CD8-positive, alpha-beta memory T cell (primary cell): ENCODE measurements around the gene ZBTB26. TPM values are rescaled to one million over a fixed set of nuclear protein-coding genes. Genes with fewer than 3 reads are reported as not detected.
A peak's percentile ranks its signal among the peaks of the same experiment; 100 is the strongest.

Experiments
- CTCF ChIA-PET: fragments of 350-600 bp; sonication (Branson Sonifier 250); formaldehyde crosslinking; loops from one replicate; lab custom pipeline; 2021; ENCODE audit warnings: antibody characterized with exemption; lab: Charles Lee
- POLR2A ChIA-PET: fragments of 350-600 bp; sonication (Branson Sonifier 250); formaldehyde crosslinking; loops from one replicate; lab custom pipeline; 2021; ENCODE audit warnings: antibody characterized with exemption; lab: Charles Lee
- DNase-seq, 5 donors: peaks; one replicate each; pipeline versions ENCODE4 v3.0.0 to v3.0.0-alpha.2; 2020 to 2022; ENCODE audit warnings: mixed read lengths in 1 of 5
- H3K27ac ChIP-seq: one replicate; pipeline ENCODE4 v1.7.0; 2013; ENCODE audit warnings: low read depth, mild to moderate bottlenecking, low read length, moderate library complexity
- H3K27me3 ChIP-seq: 2 replicates; pipeline ENCODE4 v1.7.0; 2013; ENCODE audit warnings: low read length, mild to moderate bottlenecking; ENCODE audit not compliant: insufficient read depth, poor library complexity, severe bottlenecking
- H3K36me3 ChIP-seq: 2 replicates; pipeline ENCODE4 v1.7.0; 2013; ENCODE audit warnings: mild to moderate bottlenecking, low read length, moderate library complexity; ENCODE audit not compliant: insufficient read depth
- H3K4me1 ChIP-seq: 2 replicates; pipeline ENCODE4 v1.7.0; 2013; ENCODE audit warnings: mild to moderate bottlenecking, low read length, moderate library complexity; ENCODE audit not compliant: insufficient read depth
- H3K4me3 ChIP-seq: 2 replicates; pipeline ENCODE4 v1.7.0; 2013; ENCODE audit warnings: mild to moderate bottlenecking, low read length
- H3K9me3 ChIP-seq: 2 replicates; pipeline ENCODE4 v1.7.0; 2013; ENCODE audit warnings: mild to moderate bottlenecking, low read length
- H3K27ac Mint-ChIP-seq, 8 donors: one replicate each; pipeline ENCODE4 v1.8.0; 2020 to 2021; ENCODE audit warnings: mixed read lengths in 8 of 8, mild to moderate bottlenecking in 6 of 8, inconsistent platforms in 3 of 8, moderate library complexity in 3 of 8
- H3K27me3 Mint-ChIP-seq, 2 donors: one replicate each; pipeline ENCODE4 v1.8.0; 2020 to 2021; ENCODE audit warnings: mixed read lengths in 2 of 2, mild to moderate bottlenecking in 1 of 2, moderate library complexity in 1 of 2
- H3K36me3 Mint-ChIP-seq, 3 donors: one replicate each; pipeline ENCODE4 v1.8.0; 2020 to 2021; ENCODE audit warnings: mixed read lengths in 3 of 3, inconsistent platforms in 1 of 3, mild to moderate bottlenecking in 1 of 3
- H3K4me1 Mint-ChIP-seq, 3 donors: one replicate each; pipeline ENCODE4 v1.8.0; 2020 to 2021; ENCODE audit warnings: mixed read lengths in 3 of 3, inconsistent platforms in 1 of 3, mild to moderate bottlenecking in 1 of 3
- H3K4me3 Mint-ChIP-seq, 7 donors: one replicate each; pipeline ENCODE4 v1.8.0; 2020 to 2021; ENCODE audit warnings: mixed read lengths in 7 of 7, mild to moderate bottlenecking in 6 of 7, moderate library complexity in 4 of 7, inconsistent platforms in 2 of 7
- H3K9me3 Mint-ChIP-seq, 5 donors: one replicate each; pipeline ENCODE4 v1.8.0; 2020 to 2022; ENCODE audit warnings: mixed read lengths in 5 of 5, mild to moderate bottlenecking in 3 of 5, moderate library complexity in 2 of 5, inconsistent platforms in 1 of 5
- polyA plus RNA-seq: library from polyadenylated mRNA; unstranded; fragments of 300-500 nt; fragmentation: Illumina TruSeq; gene quantifications from one replicate; pipeline ENCODE4 v1.2.3, GENCODE V29; 2021
- total RNA-seq, 2 experiments: library from RNA; stranded (reverse); gene quantifications; one replicate each; pipeline ENCODE4 v1.2.3, GENCODE V29; 2021

The ZBTB26 gene
- total RNA-seq (1 to 10 TPM; 4.8 to 5.4 TPM), polyA plus RNA-seq (0.49 TPM)

- peak within 1 kb of the TSS in 6 of 8 donors; percentile 88 to 98 (median 96) for H3K27ac Mint-ChIP-seq
- H3K27me3 Mint-ChIP-seq, result no peaks in the 10 kb centered on the region
- no peaks in the 10 kb centered on the region for H3K9me3 Mint-ChIP-seq
- Histone ChIP-seq H3K4me3 (peak within 1 kb of the TSS; percentile 79), H3K4me1 (peaks cover 29% of the 10 kb centered on the region), H3K27me3 (no peaks in the 10 kb centered on the region), H3K9me3 (no peaks in the 10 kb centered on the region), H3K36me3 (no peaks in the 10 kb centered on the region), H3K27ac (peak within 1 kb of the TSS; percentile 78)
- H3K4me3 Mint-ChIP-seq, result no peak within 1 kb of the TSS
- ChIA-PET CTCF (interaction anchor here (1.1 to 1.5 kb wide), 3 partner anchors 16 to 64 kb away, joined by 3 to 8 read pairs (median 4); partner anchors contain the start of gene ZBTB6), POLR2A (interaction anchor here (1.2 to 3.6 kb wide), 4 partner anchors 9 to 27 kb away, joined by 4 to 29 read pairs (median 16); partner anchors contain the start of genes RABGAP1, RC3H2 and ZBTB6)
- peak; percentile 85 to 92 (median 88) for DNase-seq
- H3K4me1 Mint-ChIP-seq, result peaks cover 23 to 35% (median 28%) of the 10 kb centered on the region in 3 donors
- H3K36me3 Mint-ChIP-seq, result peaks cover 0 to 13% (median 0%) of the 10 kb centered on the region in 3 donors
Observed at GRCh38 chr9:122931226-122932121, at the start of gene ZBTB26. Gene ZBTB26 (minus strand): TSS chr9:122931512. CDS start chr9:122919934, 11,578 bp downstream.

GRCh38 chr9:122978601-122979000 is 47.3 kb upstream of the ZBTB26 start:
- CTCF ChIA-PET, result no interaction called here
- Histone ChIP-seq H3K4me1 (no peaks in the 10 kb centered on the region), H3K27ac (no peak overlapping the region), H3K36me3 (no peaks in the 10 kb centered on the region), H3K27me3 (no peaks in the 10 kb centered on the region), H3K4me3 (no peak overlapping the region), H3K9me3 (no peaks in the 10 kb centered on the region)
- Mint-ChIP-seq H3K9me3 (no peaks in the 10 kb centered on the region), H3K27ac (no peak overlapping the region), H3K4me1 (peaks cover 0 to 10% (median 0%) of the 10 kb centered on the region in 3 donors), H3K36me3 (peaks cover 0 to 16% (median 7%) of the 10 kb centered on the region in 3 donors), H3K4me3 (no peak overlapping the region), H3K27me3 (no peaks in the 10 kb centered on the region)
- POLR2A ChIA-PET, result no interaction called here
- no peak for DNase-seq

- ChIA-PET CTCF (no interaction called here), POLR2A (no interaction called here)
- Mint-ChIP-seq H3K36me3 (peaks cover 0 to 30% (median 15%) of the 10 kb centered on the region in 3 donors), H3K27ac (no peak overlapping the region), H3K4me3 (no peak overlapping the region), H3K27me3 (no peaks in the 10 kb centered on the region), H3K9me3 (no peaks in the 10 kb centered on the region), H3K4me1 (peaks cover 0 to 6% (median 2%) of the 10 kb centered on the region in 3 donors)
- H3K9me3 ChIP-seq, result no peaks in the 10 kb centered on the region
- no peaks in the 10 kb centered on the region for H3K27me3 ChIP-seq
- no peak for DNase-seq
- no peak overlapping the region for H3K4me3 ChIP-seq
- no peak overlapping the region for H3K27ac ChIP-seq
- H3K36me3 ChIP-seq, result no peaks in the 10 kb centered on the region
- H3K4me1 ChIP-seq, result no peaks in the 10 kb centered on the region
Observed at GRCh38 chr9:122975196-122975595, 43.9 kb upstream of the ZBTB26 start.

- H3K9me3 ChIP-seq, result no peaks in the 10 kb centered on the region
- H3K4me1 ChIP-seq, result no peaks in the 10 kb centered on the region
- peaks cover 0 to 4% (median 0%) of the 10 kb centered on the region in 5 donors for H3K9me3 Mint-ChIP-seq
- no peaks in the 10 kb centered on the region for H3K27me3 ChIP-seq
- no peak for DNase-seq
- H3K27me3 Mint-ChIP-seq, result no peaks in the 10 kb centered on the region
- peaks cover 9% of the 10 kb centered on the region for H3K36me3 ChIP-seq
- peaks cover 0 to 4% (median 3%) of the 10 kb centered on the region in 3 donors for H3K4me1 Mint-ChIP-seq
- no peak overlapping the region for H3K4me3 ChIP-seq
- no peak overlapping the region for H3K27ac Mint-ChIP-seq
- H3K27ac ChIP-seq, result no peak overlapping the region
- H3K36me3 Mint-ChIP-seq, result peaks cover 24 to 52% (median 24%) of the 10 kb centered on the region in 3 donors
- ChIA-PET CTCF (no interaction called here), POLR2A (no interaction called here)
- H3K4me3 Mint-ChIP-seq, result no peak overlapping the region
Observed at GRCh38 chr9:122961139-122961538, 29.8 kb upstream of the ZBTB26 start.

GRCh38 chr9:122955961-122956360 is 24.6 kb upstream of the ZBTB26 start:
- Mint-ChIP-seq H3K27ac (no peak overlapping the region), H3K27me3 (no peaks in the 10 kb centered on the region), H3K36me3 (peaks cover 17 to 29% (median 18%) of the 10 kb centered on the region in 3 donors), H3K4me3 (no peak overlapping the region), H3K4me1 (peaks cover 8 to 34% (median 16%) of the 10 kb centered on the region in 3 donors), H3K9me3 (peaks cover 0 to 4% (median 0%) of the 10 kb centered on the region in 5 donors)
- Histone ChIP-seq H3K4me1 (no peaks in the 10 kb centered on the region), H3K36me3 (peaks cover 9% of the 10 kb centered on the region), H3K9me3 (no peaks in the 10 kb centered on the region), H3K27ac (no peak overlapping the region), H3K4me3 (no peak overlapping the region), H3K27me3 (no peaks in the 10 kb centered on the region)
- DNase-seq, result no peak
- POLR2A ChIA-PET, result no interaction called here
- CTCF ChIA-PET, result no interaction called here

- no peak for DNase-seq
- Histone ChIP-seq H3K4me3 (no peak overlapping the region), H3K4me1 (no peaks in the 10 kb centered on the region), H3K27me3 (no peaks in the 10 kb centered on the region), H3K27ac (no peak overlapping the region), H3K9me3 (no peaks in the 10 kb centered on the region), H3K36me3 (no peaks in the 10 kb centered on the region)
- ChIA-PET POLR2A (no interaction called here), CTCF (no interaction called here)
- Mint-ChIP-seq H3K9me3 (no peaks in the 10 kb centered on the region), H3K4me1 (peaks cover 18 to 50% (median 30%) of the 10 kb centered on the region in 3 donors), H3K27ac (no peak overlapping the region), H3K36me3 (peaks cover 7 to 15% (median 12%) of the 10 kb centered on the region in 3 donors), H3K27me3 (no peaks in the 10 kb centered on the region), H3K4me3 (no peak overlapping the region)
Observed at GRCh38 chr9:122954253-122954691, 23.0 kb upstream of the ZBTB26 start.

- Histone ChIP-seq H3K4me3 (no peak overlapping the region), H3K36me3 (no peaks in the 10 kb centered on the region), H3K4me1 (peaks cover 9% of the 10 kb centered on the region), H3K27me3 (no peaks in the 10 kb centered on the region), H3K27ac (no peak overlapping the region), H3K9me3 (no peaks in the 10 kb centered on the region)
- Mint-ChIP-seq H3K36me3 (peaks cover 0 to 10% (median 2%) of the 10 kb centered on the region in 3 donors), H3K27me3 (no peaks in the 10 kb centered on the region), H3K27ac (no peak overlapping the region), H3K4me1 (peaks cover 33 to 70% (median 52%) of the 10 kb centered on the region in 3 donors), H3K4me3 (no peak overlapping the region), H3K9me3 (no peaks in the 10 kb centered on the region)
- ChIA-PET POLR2A (interaction anchor here (0.6 kb wide), 1 partner anchor 47 kb away, joined by 3 read pairs; no protein-coding TSS in a partner anchor), CTCF (no interaction called here)
- no peak for DNase-seq
Observed at GRCh38 chr9:122951056-122951455, 19.7 kb upstream of the ZBTB26 start.

GRCh38 chr9:122950263-122950662 is 19.0 kb upstream of the ZBTB26 start:
- H3K27me3 Mint-ChIP-seq, result no peaks in the 10 kb centered on the region
- H3K4me3 Mint-ChIP-seq, result no peak overlapping the region
- Histone ChIP-seq H3K4me3 (no peak overlapping the region), H3K27me3 (no peaks in the 10 kb centered on the region), H3K36me3 (no peaks in the 10 kb centered on the region), H3K27ac (no peak overlapping the region), H3K9me3 (no peaks in the 10 kb centered on the region), H3K4me1 (peaks cover 9% of the 10 kb centered on the region)
- POLR2A ChIA-PET, result no interaction called here
- no peak overlapping the region for H3K27ac Mint-ChIP-seq
- H3K9me3 Mint-ChIP-seq, result no peaks in the 10 kb centered on the region
- DNase-seq, result no peak
- CTCF ChIA-PET, result no interaction called here
- peaks cover 36 to 74% (median 60%) of the 10 kb centered on the region in 3 donors for H3K4me1 Mint-ChIP-seq
- peaks cover 0 to 13% (median 7%) of the 10 kb centered on the region in 3 donors for H3K36me3 Mint-ChIP-seq
